SU-DHL-6 (cell line): ENCODE data around the gene RNF150.

ENCODE experiments used
- H2AFZ ChIP-seq: fragments of 200-600 bp; sonication (generic); 2 replicates; pipeline ENCODE4 v1.6.1; 2014; ENCODE audit warnings: low read depth, mild to moderate bottlenecking, moderate library complexity, mixed read lengths, antibody characterized with exemption, low read length; ENCODE audit not compliant: severe bottlenecking
- H3F3A ChIP-seq: fragments of 200-600 bp; shearing (Covaris generic); 2 replicates; pipeline ENCODE4 v1.6.0; 2016; ENCODE audit warnings: antibody characterized with exemption, mild to moderate bottlenecking; ENCODE audit not compliant: insufficient read depth
- H3K27ac ChIP-seq: fragments of 200-600 bp; sonication (generic); 2 replicates; pipeline ENCODE4 v1.5.1; 2016; ENCODE audit warnings: low read depth, mild to moderate bottlenecking, low read length, moderate library complexity, mixed read lengths
- H3K27me3 ChIP-seq: fragments of 200-600 bp; sonication (generic), shearing (Covaris generic); 2 replicates; pipeline ENCODE4 v1.6.0; 2014; ENCODE audit warnings: mild to moderate bottlenecking, low read length
- H3K36me3 ChIP-seq: fragments of 200-600 bp; sonication (generic); 2 replicates; pipeline ENCODE4 v1.6.1; 2014; ENCODE audit warnings: mild to moderate bottlenecking, low read length, mixed read lengths
- H3K4me2 ChIP-seq: fragments of 300-600, 200-600 bp; shearing (Covaris generic), sonication (generic); 2 replicates; pipeline ENCODE4 v1.6.0; 2014; ENCODE audit warnings: low read length, low read depth, mild to moderate bottlenecking; ENCODE audit not compliant: poor library complexity, severe bottlenecking
- H3K4me3 ChIP-seq: fragments of 200-600 bp; sonication (generic); 2 replicates; pipeline ENCODE4 v1.5.1; 2014; ENCODE audit warnings: antibody characterized with exemption, low read length, mild to moderate bottlenecking, mixed read lengths; ENCODE audit not compliant: insufficient read depth, poor library complexity, severe bottlenecking
- H3K79me2 ChIP-seq: fragments of 200-600 bp; sonication (generic); 2 replicates; pipeline ENCODE4 v1.6.1; 2014; ENCODE audit warnings: mild to moderate bottlenecking, low read length, moderate library complexity; ENCODE audit not compliant: insufficient read depth
- H3K9ac ChIP-seq: fragments of 200-600 bp; sonication (generic); 2 replicates; pipeline ENCODE4 v1.7.0; 2014; ENCODE audit warnings: mild to moderate bottlenecking, low read length
- H3K9me2 ChIP-seq: fragments of 200-600 bp; sonication (generic); replicated peaks from 2 replicates; pipeline ENCODE4 v1.6.1; 2014; ENCODE audit warnings: low read length; ENCODE audit not compliant: insufficient read depth
- H3K9me3 ChIP-seq: fragments of 200-600 bp; sonication (generic); 2 replicates; pipeline ENCODE4 v1.6.1; 2014; ENCODE audit warnings: low read length, mixed read lengths; ENCODE audit not compliant: insufficient read depth
- H4K20me1 ChIP-seq: fragments of 200-600 bp; sonication (generic); 2 replicates; pipeline ENCODE4 v1.6.1; 2014; ENCODE audit warnings: low read depth, mild to moderate bottlenecking, antibody characterized with exemption, low read length, moderate library complexity, mixed read lengths
- EZH2phosphoT487 ChIP-seq: fragments of 200-600 bp; sonication (generic), shearing (Covaris generic); conservative IDR thresholded peaks from 2 replicates; pipeline ENCODE4 v1.6.1; 2018; ENCODE audit warnings: mild to moderate bottlenecking, antibody characterized with exemption, low read length, moderate library complexity, mixed read lengths
- TF ChIP-seq, protein P1 (sequence below): fragments of 200-600 bp; sonication (generic); IDR thresholded peaks from one replicate; pipeline ENCODE4 v1.5.1; 2017; ENCODE audit warnings: antibody characterized with exemption, mild to moderate bottlenecking, low read length, moderate library complexity; ENCODE audit not compliant: insufficient read depth, poor library complexity, severe bottlenecking

RNF150 gene

DNA sequence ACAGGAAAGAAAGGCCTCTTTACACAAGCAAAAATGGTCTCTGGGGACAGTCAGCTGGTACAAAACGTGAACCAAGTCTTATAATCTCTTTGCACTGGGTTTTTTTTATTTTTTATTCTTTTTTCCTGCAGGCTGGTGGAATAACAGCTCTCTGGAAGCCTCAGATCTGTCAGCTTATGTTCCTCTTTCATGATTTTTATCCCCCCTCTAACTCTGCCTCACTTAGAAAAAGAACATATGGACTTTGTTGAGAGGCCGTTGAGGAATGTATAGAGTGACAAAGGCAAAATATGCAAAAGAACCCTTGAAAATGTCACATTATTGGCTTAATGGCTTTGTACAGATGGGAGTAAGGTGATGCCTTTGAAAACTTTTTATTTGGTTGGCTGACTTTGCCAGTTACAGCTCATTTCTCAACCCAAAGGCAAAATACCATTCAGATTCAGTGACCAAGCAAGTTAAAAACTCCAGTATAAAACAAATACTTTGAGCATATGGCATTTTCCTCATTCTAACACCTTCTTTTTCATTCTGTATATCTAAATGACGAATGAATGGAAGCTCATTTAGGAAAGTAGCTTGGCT lies 111.1 kb downstream of the RNF150 start:
- no peak overlapping the region for H3K9ac ChIP-seq
- H3K27me3 ChIP-seq, result no peaks in the 10 kb centered on the region
- H3K4me2 ChIP-seq, result no peak overlapping the region
- H3K27ac ChIP-seq, result no peak overlapping the region
- no peaks in the 10 kb centered on the region for H3K9me2 ChIP-seq
- H3K9me3 ChIP-seq, result no peaks in the 10 kb centered on the region
- no peak overlapping the region for H3K4me3 ChIP-seq
- no peaks in the 10 kb centered on the region for H3K36me3 ChIP-seq
- no peaks in the 10 kb centered on the region for H4K20me1 ChIP-seq
- H2AFZ ChIP-seq, result no peak overlapping the region
- H3K79me2 ChIP-seq, result no peaks in the 10 kb centered on the region
- no peak for TF ChIP-seq EZH2phosphoT487
- TF ChIP-seq, protein P1, sequence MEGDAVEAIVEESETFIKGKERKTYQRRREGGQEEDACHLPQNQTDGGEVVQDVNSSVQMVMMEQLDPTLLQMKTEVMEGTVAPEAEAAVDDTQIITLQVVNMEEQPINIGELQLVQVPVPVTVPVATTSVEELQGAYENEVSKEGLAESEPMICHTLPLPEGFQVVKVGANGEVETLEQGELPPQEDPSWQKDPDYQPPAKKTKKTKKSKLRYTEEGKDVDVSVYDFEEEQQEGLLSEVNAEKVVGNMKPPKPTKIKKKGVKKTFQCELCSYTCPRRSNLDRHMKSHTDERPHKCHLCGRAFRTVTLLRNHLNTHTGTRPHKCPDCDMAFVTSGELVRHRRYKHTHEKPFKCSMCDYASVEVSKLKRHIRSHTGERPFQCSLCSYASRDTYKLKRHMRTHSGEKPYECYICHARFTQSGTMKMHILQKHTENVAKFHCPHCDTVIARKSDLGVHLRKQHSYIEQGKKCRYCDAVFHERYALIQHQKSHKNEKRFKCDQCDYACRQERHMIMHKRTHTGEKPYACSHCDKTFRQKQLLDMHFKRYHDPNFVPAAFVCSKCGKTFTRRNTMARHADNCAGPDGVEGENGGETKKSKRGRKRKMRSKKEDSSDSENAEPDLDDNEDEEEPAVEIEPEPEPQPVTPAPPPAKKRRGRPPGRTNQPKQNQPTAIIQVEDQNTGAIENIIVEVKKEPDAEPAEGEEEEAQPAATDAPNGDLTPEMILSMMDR, result no peak
- no peaks in the 10 kb centered on the region for H3F3A ChIP-seq

DNA sequence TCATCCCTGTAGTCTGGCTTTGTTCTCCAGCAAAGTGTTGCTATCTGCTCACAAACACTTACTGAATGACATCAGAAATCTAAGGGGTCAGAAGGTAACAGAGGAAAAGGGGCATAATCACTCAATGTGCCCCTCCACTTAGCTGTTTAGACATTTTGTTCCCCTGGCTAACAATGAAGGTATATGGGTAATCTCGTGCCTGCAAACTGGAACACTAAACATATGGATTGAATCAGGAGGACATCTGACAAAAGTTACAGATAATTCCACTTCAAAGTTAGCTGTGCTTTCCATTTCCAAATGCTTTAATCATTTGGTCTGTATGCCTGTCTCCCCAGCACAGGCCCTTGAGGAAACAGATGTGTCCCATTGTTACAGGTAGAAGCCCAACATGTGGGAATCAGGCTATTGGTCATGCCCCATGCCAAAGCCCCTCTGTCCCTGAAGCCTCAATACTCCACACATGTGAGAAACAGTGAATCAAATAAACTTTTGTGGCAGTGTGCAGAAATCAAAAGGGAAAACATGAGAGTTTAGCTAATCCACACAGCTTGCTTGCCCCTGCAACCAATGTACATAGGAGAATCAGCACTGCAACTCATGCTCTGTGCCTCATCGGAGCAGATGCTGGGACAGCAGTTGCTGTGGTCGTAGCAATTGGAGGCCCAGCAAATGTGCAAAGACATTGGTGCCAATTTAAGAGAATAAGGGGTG lies 111.7 kb downstream of the RNF150 start:
- Histone ChIP-seq H3K9me2 (no peaks in the 10 kb centered on the region), H3K9ac (no peak overlapping the region), H3K36me3 (no peaks in the 10 kb centered on the region), H2AFZ (no peak overlapping the region), H4K20me1 (no peaks in the 10 kb centered on the region), H3F3A (no peaks in the 10 kb centered on the region), H3K9me3 (no peaks in the 10 kb centered on the region), H3K4me3 (no peak overlapping the region), H3K27me3 (no peaks in the 10 kb centered on the region), H3K27ac (no peak overlapping the region), H3K4me2 (no peak overlapping the region), H3K79me2 (no peaks in the 10 kb centered on the region)
- no peak for TF ChIP-seq EZH2phosphoT487
- TF ChIP-seq, protein P1, result no peak

DNA sequence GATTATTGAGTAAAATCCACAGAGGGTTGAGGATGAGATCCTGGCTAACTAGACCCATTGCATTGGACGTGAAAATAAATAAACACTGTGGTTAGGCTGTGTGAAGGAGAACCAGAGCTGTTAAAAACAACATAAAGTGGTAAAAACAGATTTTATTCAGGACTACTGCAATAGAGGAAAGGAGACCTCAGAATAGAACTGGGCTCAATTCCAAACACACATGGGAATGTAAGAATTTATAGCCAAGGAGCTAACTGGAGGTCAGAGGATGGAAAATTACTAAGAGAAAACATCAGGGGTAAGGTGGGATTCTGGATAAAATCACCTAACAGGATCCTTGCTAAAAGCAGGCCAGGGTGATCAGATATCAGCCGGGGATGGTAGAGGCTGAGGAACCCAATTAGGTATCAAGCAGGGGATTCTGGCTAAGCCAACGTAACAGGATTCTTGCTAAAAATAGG lies 112.4 kb downstream of the RNF150 start:
- H2AFZ ChIP-seq, result no peak overlapping the region
- H3K4me3 ChIP-seq, result no peak overlapping the region
- no peaks in the 10 kb centered on the region for H3K36me3 ChIP-seq
- H3K79me2 ChIP-seq, result no peaks in the 10 kb centered on the region
- no peak overlapping the region for H3K27ac ChIP-seq
- no peaks in the 10 kb centered on the region for H3F3A ChIP-seq
- H3K9me3 ChIP-seq, result no peaks in the 10 kb centered on the region
- TF ChIP-seq, protein P1, result no peak
- TF ChIP-seq EZH2phosphoT487, result no peak
- no peak overlapping the region for H3K4me2 ChIP-seq
- no peaks in the 10 kb centered on the region for H3K27me3 ChIP-seq
- no peak overlapping the region for H3K9ac ChIP-seq
- no peaks in the 10 kb centered on the region for H3K9me2 ChIP-seq
- no peaks in the 10 kb centered on the region for H4K20me1 ChIP-seq
